ENCODE measurements around the gene CFAP70. TPM values are rescaled to one million over a fixed set of nuclear protein-coding genes. Genes with fewer than 3 reads are reported as not detected.
"Not testable (repeated sequence)": the region's sequence is repeated elsewhere in the genome, so short reads cannot be mapped to it uniquely, and the experiment has no call there.

CFAP70 gene
- total RNA-seq, 2 donors from 2014 or later, result 0.71 to 1.1 TPM

- Histone ChIP-seq H3K9me3 (no peaks in the 10 kb centered on the region), H3K27ac (no peak overlapping the region), H3K27me3 (no peaks in the 10 kb centered on the region), H3K4me3 (no peak overlapping the region), H3K4me1 (no peaks in the 10 kb centered on the region), H3K36me3 (no peaks in the 10 kb centered on the region)
- no peak for DNase-seq (ENCODE audit: low spot score)
- no peak for TF ChIP-seq CTCF (IDR thresholded peaks at IDR 0.05)
Observed at GRCh38 chr10:73339436-73339835, 19.2 kb downstream of the CFAP70 start.

- no peaks in the 10 kb centered on the region for H3K27me3 ChIP-seq
- no peak for TF ChIP-seq CTCF (IDR thresholded peaks at IDR 0.05)
- H3K4me1 ChIP-seq, result no peaks in the 10 kb centered on the region
- H3K9me3 ChIP-seq, result no peaks in the 10 kb centered on the region
- DNase-seq (ENCODE audit: low spot score), result no peak
- no peaks in the 10 kb centered on the region for H3K36me3 ChIP-seq
- no peak overlapping the region for H3K4me3 ChIP-seq
- H3K27ac ChIP-seq, result no peak overlapping the region
Observed at GRCh38 chr10:73338801-73339368, 19.8 kb downstream of the CFAP70 start.

GRCh38 chr10:73333202-73333601 lies 25.5 kb downstream of the CFAP70 start:
- H3K4me1 ChIP-seq, result no peaks in the 10 kb centered on the region
- H3K27me3 ChIP-seq, result no peaks in the 10 kb centered on the region
- DNase-seq (ENCODE audit: low spot score), result no peak
- no peak overlapping the region for H3K27ac ChIP-seq
- no peak overlapping the region for H3K4me3 ChIP-seq
- no peaks in the 10 kb centered on the region for H3K9me3 ChIP-seq
- TF ChIP-seq CTCF (IDR thresholded peaks at IDR 0.05), result no peak
- H3K36me3 ChIP-seq, result no peaks in the 10 kb centered on the region

GRCh38 chr10:73332379-73332778 lies 26.3 kb downstream of the CFAP70 start:
- Histone ChIP-seq H3K4me1 (no peaks in the 10 kb centered on the region), H3K9me3 (no peaks in the 10 kb centered on the region), H3K4me3 (no peak overlapping the region), H3K27ac (no peak overlapping the region), H3K27me3 (no peaks in the 10 kb centered on the region), H3K36me3 (no peaks in the 10 kb centered on the region)
- TF ChIP-seq CTCF (IDR thresholded peaks at IDR 0.05), result no peak
- DNase-seq (ENCODE audit: low spot score), result no peak

- H3K27ac ChIP-seq; H3K4me1 ChIP-seq; H3K9me3 ChIP-seq; DNase-seq (ENCODE audit: low spot score); H3K4me3 ChIP-seq; H3K36me3 ChIP-seq; H3K27me3 ChIP-seq: not testable (repeated sequence)
Observed at GRCh38 chr10:73328523-73328922, 30.1 kb downstream of the CFAP70 start.

GRCh38 chr10:73325290-73325689 lies 33.4 kb downstream of the CFAP70 start:
- not testable (repeated sequence) for H3K27me3 ChIP-seq

GRCh38 chr10:73323582-73323981 lies 35.1 kb downstream of the CFAP70 start:
- H3K27ac ChIP-seq; H3K27me3 ChIP-seq; H3K4me3 ChIP-seq; DNase-seq (ENCODE audit: low spot score); H3K9me3 ChIP-seq; H3K4me1 ChIP-seq; H3K36me3 ChIP-seq: not testable (repeated sequence)

More at GRCh38 chr10:73325290-73325689, 33.4 kb downstream of the CFAP70 start:
- H3K4me3 ChIP-seq; H3K9me3 ChIP-seq; DNase-seq (ENCODE audit: low spot score); H3K27ac ChIP-seq; H3K4me1 ChIP-seq; H3K36me3 ChIP-seq: not testable (repeated sequence)
